ENCODE measurements around the gene RAPGEF4. TPM values are rescaled to one million over a fixed set of nuclear protein-coding genes. Genes with fewer than 3 reads are reported as not detected.
"Not testable (repeated sequence)": the region's sequence is repeated elsewhere in the genome, so short reads cannot be mapped to it uniquely, and the experiment has no call there.

RAPGEF4 gene
- total RNA-seq, 1 donor from 2014 or later: 7.2 TPM

GRCh38 chr2:172724724-172725123, 10.9 kb upstream of the RAPGEF4 start:
- ATAC-seq (ENCODE audit: poor library complexity) (no peak), DNase-seq (no peak)
- intact Hi-C loops (cut with DNase I): no loop called here

DNA sequence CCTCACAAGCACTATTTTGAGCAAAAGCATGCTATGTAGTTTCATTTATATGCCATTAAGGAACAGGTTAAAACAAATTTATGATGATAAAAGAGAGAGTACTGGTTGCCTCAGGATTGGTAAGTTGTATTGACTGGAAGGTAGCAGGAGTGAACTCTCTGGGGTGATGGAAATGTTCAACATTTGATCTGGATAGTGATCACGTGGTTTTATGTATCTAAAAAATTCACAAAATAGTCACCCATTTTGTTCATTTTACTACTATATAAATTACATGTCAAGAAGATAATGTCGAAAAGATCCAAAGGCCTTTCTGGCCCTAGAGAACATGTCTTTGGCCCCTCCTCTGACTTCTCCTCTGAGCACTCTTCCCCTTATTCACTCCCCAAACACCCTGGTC, 10.4 kb upstream of the RAPGEF4 start:
- ATAC-seq (ENCODE audit: poor library complexity) (no peak), DNase-seq (no peak)
- intact Hi-C loops (cut with DNase I): no loop called here

- intact Hi-C loops (cut with DNase I): no loop called here
- no peak for ATAC-seq (ENCODE audit: poor library complexity)
- DNase-seq: no peak
Measured at GRCh38 chr2:172725746-172726145, 9.9 kb upstream of the RAPGEF4 start.

DNA sequence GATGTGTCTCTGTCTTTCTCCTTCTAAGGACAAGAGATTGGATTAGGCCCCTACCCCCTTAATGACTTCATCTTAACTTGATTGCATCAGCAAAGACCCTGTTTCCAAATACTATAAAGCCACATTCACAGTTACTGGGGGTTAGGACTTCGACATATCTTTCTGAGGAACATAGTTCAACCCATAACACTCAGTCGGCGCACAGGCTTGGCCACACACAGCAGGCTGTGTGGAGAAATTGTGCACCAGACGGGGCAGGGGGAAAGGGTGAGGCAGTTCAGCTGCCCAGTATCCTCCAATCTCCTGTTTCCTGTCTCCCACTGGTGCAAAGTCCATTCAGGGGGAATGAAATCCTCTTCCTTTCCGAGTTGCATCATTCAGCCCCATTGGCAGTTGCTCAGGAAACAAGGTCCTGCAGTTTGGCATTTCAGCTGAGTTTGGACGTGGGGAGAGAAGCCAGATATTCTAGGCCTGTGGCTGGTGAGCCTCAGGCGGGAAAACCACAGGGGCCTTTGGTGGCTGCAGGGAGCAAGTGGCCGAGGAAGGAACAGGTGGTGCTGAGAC, 9.4 kb upstream of the RAPGEF4 start:
- ATAC-seq (ENCODE audit: poor library complexity) (no peak), DNase-seq (no peak)
- intact Hi-C loops (cut with DNase I): no loop called here

GRCh38 chr2:172730411-172730810, 5.2 kb upstream of the RAPGEF4 start:
- no peak for DNase-seq
- intact Hi-C loops (cut with DNase I): no loop called here
- no peak for ATAC-seq (ENCODE audit: poor library complexity)

DNA sequence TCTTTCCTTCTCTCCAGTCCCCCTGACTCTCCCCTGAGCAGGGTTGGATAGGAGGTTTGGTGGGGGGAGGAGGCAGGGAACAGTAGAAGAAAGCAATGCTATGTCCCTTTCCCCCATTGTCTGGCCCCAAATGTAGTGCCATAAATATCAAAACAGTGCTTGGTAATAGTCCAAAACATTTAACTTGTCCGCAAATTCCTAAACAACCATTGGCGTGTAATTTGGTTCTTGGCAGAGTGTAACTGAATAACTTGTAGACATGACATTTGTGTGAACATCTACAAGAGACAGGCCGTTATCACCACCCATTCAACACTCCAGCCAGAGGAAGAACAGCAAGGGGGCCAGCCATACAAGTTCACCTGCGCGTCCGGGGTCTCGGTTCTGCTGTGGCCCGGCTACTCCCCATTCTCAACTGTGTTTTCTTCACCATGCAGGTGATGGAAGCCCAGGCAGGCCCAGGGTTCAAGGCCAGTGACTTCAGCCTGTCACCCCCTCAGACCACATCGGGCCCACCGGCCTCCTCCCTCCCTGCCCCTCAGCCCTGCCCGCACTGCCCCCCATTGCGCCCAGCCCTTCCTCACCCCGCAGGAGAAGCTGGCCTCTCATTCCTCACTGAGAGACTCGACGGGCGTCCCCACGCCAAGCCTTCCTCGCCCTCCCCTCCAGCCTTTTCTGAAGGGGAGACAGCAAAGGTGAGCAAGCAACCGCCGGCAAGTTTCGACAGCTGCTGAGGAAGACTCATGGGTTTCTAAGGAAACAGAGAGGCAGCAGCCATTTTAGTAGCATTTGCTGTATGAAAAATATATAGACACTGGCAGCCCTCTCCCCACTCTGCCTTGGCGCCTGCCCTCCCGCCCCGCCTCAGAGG, 699 bp upstream of the RAPGEF4 start:
- peak; percentile 79 for ATAC-seq (ENCODE audit: poor library complexity)

DNA sequence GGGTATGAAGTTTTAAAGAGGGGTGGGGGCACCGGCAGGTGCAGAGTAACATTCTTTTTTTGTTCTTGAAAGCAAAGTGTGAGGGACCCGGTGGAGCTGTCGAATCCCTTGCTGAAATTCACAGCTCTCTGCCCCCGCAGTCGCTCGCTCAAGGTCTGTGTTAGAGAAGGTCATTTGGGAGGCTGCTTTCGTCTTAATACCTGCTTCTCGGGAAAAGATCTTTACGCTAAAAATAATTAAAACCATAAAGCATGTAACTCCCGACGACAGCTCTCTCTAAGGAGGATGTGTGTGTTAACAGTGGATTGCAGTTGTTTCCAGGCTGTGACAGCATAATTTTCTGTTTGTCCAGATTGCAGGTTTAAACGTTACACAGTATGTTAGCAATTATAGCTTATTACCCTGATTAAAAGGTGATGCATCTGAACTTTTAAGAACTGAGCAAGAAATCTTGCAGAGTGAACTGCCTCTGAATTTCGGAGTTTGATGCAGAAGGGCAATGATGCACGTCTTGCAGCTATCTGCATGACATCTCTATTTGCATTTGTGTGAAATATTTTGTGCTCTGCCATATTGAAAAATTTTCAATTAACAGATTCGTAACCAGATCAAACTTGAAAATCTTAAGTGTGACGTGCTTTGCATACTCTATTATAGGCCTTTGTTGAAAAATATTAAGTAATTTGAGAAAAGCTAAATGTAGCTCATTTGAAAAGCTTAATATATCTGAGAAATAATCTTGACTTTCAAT, 954 bp downstream of the RAPGEF4 start:
- no peak for DNase-seq
- intact Hi-C loops (cut with DNase I): no loop called here
- no peak for ATAC-seq (ENCODE audit: poor library complexity)

More for the DNA sequence above, 699 bp upstream of the RAPGEF4 start:
- intact Hi-C loops (cut with DNase I): no loop called here
- no peak for DNase-seq

DNA sequence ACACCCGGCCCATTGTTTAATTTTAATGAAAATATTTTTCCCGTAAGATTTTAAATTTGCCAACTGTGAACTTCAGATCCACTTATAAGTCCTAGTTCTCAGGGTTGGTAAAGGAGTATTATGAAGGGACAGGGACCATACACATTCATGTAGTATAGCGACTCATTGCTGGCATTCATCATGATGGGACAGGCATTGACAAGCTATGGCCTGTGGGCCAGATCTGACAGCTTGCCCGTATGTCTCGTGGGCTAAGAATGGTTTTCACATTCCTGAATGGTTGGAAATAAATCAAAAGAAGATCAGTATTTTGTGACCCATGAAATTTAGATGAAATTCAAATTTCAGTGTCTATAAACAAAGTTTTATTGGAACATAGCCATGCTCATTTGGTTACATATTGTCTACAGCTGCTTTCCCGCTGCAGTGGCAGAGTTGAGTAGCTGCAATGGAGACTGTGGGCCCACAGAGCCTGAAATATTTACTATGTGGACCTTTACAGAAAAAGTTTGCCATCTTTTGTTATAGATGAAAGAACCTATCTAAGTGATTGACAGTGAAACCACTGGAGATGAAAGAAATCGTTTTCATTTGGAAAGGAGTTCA, 4.1 kb downstream of the RAPGEF4 start:
- DNase-seq (no peak), ATAC-seq (ENCODE audit: poor library complexity) (no peak)
- intact Hi-C loops (cut with DNase I): no loop called here

GRCh38 chr2:172740856-172741255, 5.2 kb downstream of the RAPGEF4 start:
- intact Hi-C loops (cut with DNase I): no loop called here
- ATAC-seq (ENCODE audit: poor library complexity): no peak
- no peak for DNase-seq

GRCh38 chr2:172742931-172743540, 7.4 kb downstream of the RAPGEF4 start:
- intact Hi-C loops (cut with DNase I): no loop called here
- ATAC-seq (ENCODE audit: poor library complexity) (no peak), DNase-seq (no peak)

DNA sequence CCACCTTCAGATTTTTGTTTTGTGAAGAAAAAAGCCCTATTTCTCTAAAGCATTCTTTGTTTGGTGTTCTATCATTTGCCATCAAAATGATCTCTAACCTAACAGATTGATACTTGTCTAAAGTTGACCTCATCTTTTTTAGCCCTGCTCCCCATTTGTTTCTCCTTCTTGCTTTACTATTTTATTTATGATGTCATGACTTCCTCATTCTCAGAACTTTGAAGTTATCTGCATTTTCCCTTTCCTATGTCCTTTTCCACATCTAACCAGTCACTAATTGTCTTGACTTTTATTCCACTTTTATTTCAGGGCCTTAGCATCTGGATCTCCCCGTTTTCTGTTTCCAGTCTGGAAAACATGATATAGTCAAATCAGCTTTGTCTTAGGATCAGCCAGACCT, 8.3 kb downstream of the RAPGEF4 start:
- ATAC-seq (ENCODE audit: poor library complexity) (no peak), DNase-seq (no peak)
- intact Hi-C loops (cut with DNase I): no loop called here

DNA sequence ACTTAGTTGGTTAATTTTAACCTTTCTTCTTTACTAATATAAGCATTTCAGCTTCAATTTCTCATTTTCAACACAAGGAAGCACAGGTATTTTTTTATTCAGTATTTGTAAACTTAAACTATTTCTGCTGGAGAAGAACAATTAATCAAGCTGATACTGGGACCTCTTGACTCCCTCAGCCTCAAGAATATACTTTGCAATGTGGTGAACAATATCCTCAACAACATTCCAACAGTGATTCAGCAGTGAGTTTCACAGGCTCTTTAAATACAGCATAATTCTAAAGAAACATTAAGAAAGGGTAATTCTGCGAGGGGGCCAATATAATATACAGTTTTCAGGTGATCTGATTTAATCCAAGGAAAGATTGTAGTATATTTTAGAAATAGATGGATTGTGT, 10.0 kb downstream of the RAPGEF4 start:
- intact Hi-C loops (cut with DNase I): no loop called here
- ATAC-seq (ENCODE audit: poor library complexity): no peak
- DNase-seq: no peak

DNA sequence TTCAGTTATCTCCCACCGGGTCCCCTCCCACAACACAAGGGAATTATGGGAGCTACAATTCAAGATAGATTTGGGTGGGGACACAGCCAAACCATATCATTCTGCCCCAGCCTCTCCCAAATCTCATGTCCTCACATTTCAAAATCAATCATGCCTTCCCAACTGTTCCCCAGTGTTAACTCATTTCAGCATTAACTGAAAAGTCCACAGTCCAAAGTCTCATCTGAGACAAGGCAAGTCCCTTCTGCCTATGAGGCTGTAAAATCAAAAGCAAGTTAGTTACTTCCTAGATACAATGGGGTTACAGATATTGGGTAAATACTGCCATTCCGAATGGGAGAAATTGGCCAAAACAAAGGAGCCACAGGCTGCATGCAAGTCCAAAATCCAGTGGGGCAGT, 12.9 kb downstream of the RAPGEF4 start:
- intact Hi-C loops (cut with DNase I): not testable (repeated sequence)

DNA sequence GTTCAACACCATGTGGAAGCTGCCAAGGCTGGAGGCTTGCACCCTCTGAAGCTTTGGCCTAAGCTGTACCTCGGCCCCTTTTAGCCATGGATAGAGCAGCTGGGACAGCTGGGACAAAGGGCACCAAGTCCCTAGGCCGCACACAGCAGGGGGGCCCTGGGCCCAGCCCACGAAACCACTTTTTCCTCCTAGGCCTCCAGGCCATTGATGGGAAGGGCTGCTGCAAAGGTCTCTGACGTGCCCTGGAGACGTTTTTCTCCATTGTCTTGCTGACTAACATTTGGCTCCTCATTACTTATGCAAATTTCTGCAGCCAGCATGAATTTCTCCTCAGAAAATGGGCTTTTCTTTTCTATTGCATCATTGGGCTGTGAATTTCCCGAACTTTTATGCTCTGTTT, 13.7 kb downstream of the RAPGEF4 start:
- no peak for DNase-seq
- ATAC-seq (ENCODE audit: poor library complexity): no peak
- intact Hi-C loops (cut with DNase I): no loop called here

More for the DNA sequence above, 12.9 kb downstream of the RAPGEF4 start:
- not testable (repeated sequence) for DNase-seq; ATAC-seq (ENCODE audit: poor library complexity)

DNA sequence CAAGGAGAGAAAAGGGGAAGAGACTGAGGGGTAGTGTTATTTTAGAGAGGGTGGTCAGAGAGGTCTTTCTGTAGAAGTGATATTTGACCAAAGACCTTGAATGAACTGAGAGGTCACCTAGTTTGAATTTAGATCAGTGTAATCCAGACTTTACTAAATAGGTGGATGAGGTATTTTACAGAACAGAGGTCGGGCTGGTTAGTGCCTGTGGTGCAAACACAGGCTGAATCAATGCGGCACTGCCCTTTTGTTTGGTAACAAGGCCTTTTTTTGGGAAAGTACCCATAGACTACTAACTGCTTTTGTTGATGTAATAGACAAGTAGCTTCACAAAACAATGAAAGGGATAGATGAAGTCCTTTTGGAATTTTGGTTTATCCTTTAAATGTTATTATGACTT, 15.9 kb downstream of the RAPGEF4 start:
- DNase-seq (no peak), ATAC-seq (ENCODE audit: poor library complexity) (no peak)
- intact Hi-C loops (cut with DNase I): no loop called here

- no peak for ATAC-seq (ENCODE audit: poor library complexity)
- no peak for DNase-seq
- intact Hi-C loops (cut with DNase I): no loop called here
Measured at GRCh38 chr2:172753610-172754009, 18.0 kb downstream of the RAPGEF4 start.

GRCh38 chr2:172759441-172759840, 23.8 kb downstream of the RAPGEF4 start:
- no peak for DNase-seq
- no peak for ATAC-seq (ENCODE audit: poor library complexity)
- intact Hi-C loops (cut with DNase I): no loop called here

GRCh38 chr2:172761306-172761705, 25.7 kb downstream of the RAPGEF4 start:
- no peak for DNase-seq
- ATAC-seq (ENCODE audit: poor library complexity): no peak
- intact Hi-C loops (cut with DNase I): no loop called here

DNA sequence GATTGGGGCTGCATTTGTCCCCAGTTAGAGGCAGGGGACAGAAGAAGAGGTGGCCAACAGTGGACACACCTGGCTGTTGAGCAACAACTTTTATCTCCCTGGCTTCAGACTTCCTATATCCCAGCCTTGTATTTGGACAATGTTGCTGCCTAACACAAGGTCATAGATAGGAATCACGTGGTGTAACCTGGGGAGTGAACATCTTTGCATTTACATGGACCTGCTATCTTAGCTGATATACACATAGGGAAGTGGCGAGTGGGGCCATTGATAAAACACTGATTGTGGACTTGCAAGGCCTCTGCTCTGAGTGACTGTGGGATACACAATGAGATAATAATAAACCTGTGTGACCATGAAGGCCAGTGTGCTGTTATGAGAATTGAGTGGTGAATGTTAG, 26.9 kb downstream of the RAPGEF4 start:
- DNase-seq (no peak), ATAC-seq (ENCODE audit: poor library complexity) (no peak)
- intact Hi-C loops (cut with DNase I): no loop called here

Measured in Right ventricle myocardium superior (tissue), 1 donor.